ENCODE data around the gene RNLS.
"Not testable (repeated sequence)": the region's sequence is repeated elsewhere in the genome, so short reads cannot be mapped to it uniquely, and the experiment has no call there.

Gene RNLS

DNA sequence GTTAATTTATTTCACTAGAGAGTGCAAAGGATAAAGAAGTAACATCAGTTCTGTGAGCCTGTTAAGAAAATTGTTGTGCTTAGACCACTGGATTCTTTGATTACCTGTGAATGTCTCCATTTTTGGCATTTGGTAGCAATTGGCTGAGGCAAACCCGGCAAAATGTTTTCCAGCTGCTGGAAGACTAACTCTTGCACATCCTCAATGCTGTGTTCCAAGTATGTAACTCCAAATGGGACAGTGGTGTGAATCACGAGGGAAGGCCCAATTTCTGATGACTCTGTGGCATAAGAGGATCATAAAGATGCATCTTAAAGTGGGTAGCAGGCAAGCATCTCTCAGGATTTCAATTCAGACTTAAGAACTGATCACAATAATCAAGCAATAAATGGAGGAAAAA lies 268.8 kb downstream of the RNLS start:
- in situ Hi-C loops (cut with HindIII; ENCODE audit: low sequenced_read_pairs), result no loop called here

DNA sequence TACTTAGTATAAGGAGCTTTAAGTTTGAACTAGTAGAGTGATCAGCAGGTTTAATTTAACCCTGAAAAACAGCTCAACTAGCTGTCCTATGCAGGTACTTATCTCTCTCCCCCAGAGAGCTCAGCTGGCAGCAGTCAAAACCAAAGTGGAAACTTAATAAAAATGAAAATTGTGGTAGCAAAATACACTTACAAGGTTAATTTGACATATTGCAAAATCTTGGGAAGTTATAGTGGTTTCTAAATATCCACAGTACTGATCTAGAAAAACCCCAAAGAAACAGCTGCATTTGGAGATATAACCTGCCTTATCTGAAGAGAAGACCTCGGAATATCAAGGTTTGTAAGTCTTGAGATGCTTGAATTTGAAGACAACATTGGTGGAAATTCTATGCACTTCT lies 269.2 kb downstream of the RNLS start:
- in situ Hi-C loops (cut with HindIII; ENCODE audit: low sequenced_read_pairs), result no loop called here

DNA sequence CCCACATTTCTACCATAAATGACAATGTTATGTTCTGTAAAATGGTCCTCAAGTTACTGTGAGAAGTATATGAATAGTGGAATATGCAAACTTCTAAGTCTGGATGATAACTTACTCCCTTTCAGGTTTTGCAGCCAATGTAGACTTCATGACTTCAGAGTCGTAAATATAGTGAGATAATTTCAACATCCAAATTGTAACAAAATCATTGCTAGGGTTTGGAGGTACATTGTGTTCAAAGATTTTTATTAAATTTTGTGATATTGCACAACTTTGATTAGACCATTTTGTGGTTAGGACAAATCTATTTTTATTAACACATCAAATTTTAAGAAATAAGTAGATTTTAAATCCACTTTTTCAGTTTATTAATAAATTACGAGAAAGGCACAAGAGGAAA lies 270.3 kb downstream of the RNLS start:
- in situ Hi-C loops (cut with HindIII; ENCODE audit: low sequenced_read_pairs), result no loop called here

DNA sequence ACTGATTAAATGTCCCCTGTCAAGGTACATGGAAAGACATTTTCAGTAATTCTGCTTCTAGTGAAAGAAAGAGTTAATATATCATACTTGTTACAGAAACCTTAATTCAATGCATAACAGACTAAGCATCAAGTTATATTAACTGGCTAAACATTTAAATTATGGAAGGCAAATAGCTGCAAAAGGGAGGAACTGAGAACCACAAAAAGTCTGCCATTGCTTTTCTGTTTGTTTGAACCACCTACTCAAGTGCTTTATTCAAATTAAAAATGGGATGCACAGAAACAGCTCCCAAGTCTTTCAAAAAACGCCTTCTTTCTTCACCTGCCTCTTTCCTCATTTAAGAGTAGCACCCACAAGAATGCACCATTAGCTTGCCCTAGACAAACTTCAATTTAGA lies 271.9 kb downstream of the RNLS start:
- in situ Hi-C loops (cut with HindIII; ENCODE audit: low sequenced_read_pairs), result no loop called here

DNA sequence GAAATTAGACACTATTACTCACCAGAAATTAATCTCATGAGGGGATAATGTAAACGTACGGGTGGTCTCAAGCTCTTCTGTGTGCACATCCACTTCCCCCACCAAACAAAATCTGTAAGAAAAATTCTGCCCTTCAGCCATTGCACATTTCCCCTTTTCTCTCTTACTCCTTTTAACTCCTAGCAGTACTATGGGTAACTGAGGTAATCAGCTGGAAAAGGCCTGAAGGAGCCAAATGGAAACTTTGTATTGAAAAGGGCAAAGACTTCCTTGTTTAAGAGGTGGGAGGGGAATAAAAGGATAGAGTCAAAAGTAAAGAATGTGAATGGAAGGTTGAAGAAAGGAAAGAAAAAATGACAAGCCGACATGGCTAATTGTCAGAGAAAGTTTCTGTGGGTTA lies 273.8 kb downstream of the RNLS start:
- in situ Hi-C loops (cut with HindIII; ENCODE audit: low sequenced_read_pairs), result no loop called here

DNA sequence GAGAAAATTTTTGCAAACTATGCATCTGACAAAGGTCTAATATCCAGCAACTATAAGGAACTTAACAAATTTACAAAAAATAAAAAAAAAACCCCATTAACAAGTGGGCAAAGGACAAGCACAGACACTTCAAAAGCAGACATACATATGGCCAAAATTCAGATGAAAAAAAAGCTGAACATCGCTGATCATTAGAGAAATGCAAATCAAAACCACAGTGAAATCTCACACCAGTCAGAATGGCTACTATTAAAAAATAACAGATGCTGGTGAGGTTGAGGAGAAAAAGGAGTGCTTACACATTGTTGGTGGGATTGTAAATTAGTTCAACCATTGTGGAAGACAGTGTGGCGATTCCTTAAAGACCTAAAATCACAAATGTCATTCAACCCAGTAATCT lies 274.8 kb downstream of the RNLS start:
- in situ Hi-C loops (cut with HindIII; ENCODE audit: low sequenced_read_pairs), result not testable (repeated sequence)

DNA sequence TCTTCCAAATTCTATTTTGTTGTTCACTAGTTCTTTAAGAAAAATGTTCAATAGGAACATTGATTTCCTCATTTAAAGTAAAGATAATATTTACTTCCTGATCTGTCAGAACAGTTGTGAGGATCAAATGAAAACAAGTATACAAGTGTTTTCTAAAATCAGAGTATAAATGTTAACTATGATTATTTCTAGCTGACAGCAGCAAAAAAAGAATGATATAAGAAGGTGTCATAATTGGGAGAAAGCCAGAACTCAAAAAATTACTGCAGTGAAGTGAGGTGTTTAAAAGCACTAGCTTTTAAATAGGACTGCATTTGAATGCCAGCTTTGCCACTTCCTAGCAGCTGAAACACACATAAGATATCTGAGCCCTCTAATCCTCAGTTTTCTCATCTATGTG lies 283.3 kb downstream of the RNLS start:
- in situ Hi-C loops (cut with HindIII; ENCODE audit: low sequenced_read_pairs), result no loop called here

DNA sequence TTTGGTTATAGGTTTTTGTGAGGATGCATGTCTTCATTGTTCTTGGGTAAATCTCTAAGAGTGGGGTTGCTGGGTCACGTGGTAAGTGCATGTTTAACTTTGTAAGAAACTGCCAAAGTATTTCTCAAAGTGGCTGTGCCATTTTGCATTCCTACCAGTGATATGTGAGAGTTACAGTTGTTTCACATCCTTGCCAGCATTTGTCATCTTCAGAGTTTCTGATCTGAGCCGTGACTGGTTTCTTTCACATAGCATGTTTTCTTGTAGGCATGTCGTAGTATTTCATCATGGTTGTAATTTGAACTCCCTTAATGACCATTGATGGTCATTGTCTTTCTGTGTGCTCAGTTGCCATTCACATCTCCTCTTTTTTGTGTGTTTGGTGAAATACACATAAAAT lies 286.0 kb downstream of the RNLS start:
- in situ Hi-C loops (cut with HindIII; ENCODE audit: low sequenced_read_pairs), result no loop called here

DNA sequence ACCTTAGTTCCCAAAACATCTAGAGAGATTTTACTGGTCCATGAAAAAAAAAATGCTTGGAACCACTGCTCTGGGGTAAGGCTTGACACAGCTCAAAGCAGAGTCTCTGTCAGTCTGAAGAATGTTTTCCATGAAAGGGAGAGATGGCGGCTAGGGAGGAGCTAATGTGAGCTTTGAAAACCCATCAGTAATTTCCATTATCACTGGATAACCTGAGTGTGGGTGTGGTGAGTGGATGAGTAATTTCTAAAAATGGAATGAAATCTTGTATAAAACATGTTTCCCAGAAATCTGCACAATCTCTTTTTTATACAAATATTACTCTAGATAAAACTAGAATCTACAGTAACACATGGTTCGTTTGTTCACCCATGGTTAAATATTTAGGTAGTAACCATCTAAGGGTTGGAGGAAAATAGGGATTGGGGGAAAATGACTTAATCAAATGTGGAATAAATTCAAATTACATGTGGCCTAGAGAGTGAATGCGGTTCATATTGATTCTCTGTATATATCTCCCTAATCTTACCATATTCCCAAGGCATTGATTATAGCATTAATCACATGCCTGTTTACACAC lies 289.4 kb downstream of the RNLS start:
- in situ Hi-C loops (cut with HindIII; ENCODE audit: low sequenced_read_pairs), result no loop called here

DNA sequence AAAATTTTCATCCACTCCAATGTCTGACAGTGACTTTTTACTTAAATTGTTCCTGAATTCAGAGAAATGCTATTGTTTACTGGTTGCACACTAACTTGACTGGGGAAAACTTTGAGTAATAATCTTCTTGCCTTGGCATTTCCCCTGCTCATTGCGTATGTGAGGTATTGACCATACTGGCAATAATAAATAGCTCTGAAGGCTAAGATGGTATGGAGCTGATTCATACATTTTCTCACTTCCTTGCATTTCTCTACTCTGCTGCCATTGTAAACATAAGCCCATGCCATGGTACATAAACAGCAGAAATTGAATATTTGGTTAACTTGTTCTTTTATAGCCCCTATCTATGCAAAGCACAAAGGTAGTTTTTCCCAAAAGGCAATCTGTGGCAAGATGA lies 290.0 kb downstream of the RNLS start:
- in situ Hi-C loops (cut with HindIII; ENCODE audit: low sequenced_read_pairs), result no loop called here

DNA sequence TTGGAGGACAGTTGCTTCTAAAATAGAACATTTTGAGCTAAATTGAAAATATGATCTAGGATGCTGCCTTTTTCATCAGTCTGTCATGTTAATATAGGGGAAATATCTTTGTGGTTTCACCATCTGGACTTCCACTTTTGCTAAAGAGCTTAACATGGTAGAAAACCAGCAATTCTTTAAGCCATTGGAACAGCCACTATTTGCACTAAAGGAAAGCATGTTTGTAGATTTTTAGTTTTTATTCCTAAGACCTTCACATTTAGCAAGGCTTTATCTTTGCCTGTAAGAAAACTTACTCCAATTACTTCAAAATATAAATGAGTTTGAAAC lies 291.0 kb downstream of the RNLS start:
- in situ Hi-C loops (cut with HindIII; ENCODE audit: low sequenced_read_pairs), result no loop called here

DNA sequence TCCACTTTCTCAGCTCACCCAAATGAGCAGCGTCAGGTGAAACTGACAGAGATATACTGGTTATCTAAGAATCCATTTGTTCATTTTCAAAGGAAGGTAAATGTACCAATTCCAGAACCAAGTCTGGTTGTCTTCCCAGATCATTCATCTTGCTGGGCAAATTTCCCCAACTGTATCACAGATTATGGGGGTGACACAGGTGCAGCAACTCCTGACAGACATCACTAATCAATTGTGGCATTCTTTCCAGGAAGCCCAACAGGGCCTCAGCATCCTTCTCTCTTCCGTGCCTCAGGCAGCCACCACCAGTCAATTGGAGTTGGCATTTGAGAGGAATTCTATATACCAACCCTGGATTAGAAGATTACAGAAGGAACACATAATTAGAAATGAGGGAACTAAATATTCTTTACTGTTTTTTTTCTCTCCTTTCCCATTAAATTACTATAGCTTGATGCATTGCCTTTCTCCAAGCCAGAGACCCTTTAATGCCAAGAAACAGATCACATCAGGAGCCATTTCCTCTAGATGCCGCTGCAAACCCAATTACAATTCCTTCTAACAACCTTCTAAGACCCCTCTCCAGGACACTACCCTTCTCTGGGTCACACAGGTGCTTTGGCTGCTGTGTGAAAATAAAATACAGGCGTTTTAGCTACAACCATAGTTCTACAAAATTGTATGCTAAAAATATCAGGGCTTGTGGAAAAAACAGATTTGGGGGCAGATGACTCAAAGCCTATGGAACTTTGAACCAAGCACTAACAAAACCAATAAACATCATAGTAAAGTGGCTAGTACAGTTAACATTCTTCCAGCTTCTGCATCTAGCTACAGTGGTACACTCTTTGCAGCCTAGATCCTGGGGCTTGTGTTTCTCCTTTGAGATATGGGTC lies 291.6 kb downstream of the RNLS start:
- in situ Hi-C loops (cut with HindIII; ENCODE audit: low sequenced_read_pairs), result no loop called here

DNA sequence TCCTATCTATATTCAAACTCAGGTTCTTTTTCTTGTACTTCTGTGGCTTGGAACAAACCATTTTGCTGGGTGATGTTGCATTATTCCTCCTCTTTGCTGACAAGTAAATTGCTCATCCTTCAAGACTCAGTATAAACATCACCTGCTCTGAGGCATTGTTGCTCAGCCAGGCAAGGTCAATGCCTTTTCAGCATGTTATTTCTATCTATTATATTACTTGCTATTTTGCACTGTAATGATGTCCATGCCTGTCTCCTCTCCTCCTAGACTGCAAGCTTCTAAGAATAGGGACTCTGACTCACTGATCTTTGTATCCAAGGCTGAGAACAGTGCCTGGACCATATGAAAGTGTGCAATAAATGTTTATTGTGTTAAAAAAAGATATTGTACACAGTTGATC lies 293.8 kb downstream of the RNLS start:
- in situ Hi-C loops (cut with HindIII; ENCODE audit: low sequenced_read_pairs), result no loop called here

DNA sequence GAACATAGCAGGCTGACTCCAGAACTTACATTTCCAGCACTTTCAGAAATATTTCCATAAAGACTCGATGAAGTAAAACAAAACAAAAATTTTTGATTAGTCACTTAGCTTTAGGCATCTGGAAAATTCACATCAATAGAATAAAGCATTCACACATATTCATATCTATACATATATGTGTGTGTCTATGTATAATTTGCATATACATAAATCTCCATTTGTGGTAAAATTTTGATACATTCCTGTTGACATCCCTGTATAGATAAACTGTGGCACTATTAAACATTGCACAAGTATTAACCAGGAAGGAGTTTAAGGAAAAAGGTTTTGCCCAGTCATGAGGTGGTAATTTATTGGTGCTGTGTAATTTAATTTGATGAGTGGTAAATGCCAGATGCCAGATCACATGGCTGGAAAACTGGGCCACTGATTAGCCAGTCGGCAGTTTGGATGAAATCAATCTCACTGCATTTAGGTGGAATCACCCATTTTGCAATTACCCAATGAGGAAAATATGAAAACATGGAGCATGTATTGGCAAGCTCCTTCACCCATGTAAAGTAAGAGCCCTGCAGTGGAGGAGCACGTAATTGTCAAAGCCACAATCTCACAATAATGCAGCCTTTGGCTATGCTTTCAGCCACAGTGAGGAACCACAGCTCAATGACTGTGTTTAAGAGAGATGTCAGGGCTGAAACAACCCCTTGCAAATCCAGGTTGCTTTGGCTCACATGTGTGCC lies 294.6 kb downstream of the RNLS start:
- in situ Hi-C loops (cut with HindIII; ENCODE audit: low sequenced_read_pairs), result no loop called here

DNA sequence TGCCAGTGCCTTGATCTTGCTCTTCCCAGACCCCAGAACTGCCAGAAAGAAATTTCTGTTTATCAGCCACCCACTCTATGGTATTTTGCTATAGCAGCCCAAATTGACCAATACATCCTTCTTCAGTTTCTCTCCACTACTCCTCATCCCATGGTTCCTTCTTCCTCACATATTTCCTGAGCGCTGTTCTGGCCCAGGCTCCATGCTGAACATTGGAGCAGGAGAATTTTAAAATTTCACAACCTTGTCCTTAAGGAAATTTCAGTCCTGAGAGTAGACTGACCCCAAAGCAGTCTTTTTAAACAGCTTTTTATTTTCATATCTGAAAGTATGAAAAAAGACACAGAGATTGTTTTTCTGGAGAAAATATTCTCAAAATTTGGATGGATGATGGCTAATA lies 297.1 kb downstream of the RNLS start:
- in situ Hi-C loops (cut with HindIII; ENCODE audit: low sequenced_read_pairs), result no loop called here

DNA sequence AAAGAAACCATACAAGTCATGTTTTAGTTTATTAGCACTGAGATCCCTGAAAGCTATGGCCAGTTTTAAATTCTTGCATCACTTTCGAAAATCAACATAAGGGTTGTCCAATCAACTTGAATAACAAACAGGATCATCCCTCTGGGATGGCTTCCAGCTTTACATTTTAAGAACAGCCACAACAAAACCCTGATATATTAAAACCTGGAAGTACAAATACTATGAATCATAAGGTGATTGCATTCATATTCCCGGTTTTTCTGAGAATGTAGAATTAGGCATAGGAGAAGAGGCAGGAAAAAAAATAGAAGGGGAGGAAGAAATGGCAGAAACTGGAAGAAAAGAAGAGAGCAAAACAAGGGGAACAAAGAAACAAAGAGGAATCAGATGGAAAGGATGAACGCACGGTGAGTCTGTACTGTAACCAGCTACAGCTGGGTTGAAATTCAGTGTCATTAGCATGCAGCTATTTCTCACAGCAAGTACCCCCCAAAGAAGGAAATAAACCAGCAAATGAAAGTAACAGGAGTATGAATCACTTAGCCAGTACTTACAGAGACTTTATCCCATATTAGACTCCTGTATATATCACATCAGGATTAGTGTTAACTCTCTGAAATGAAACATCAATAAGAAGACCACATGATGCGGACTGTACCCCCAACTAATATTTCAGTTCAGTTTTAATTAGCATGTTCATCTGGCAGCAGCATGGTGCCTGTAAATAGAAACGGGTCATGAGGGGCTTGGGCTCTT lies 301.3 kb downstream of the RNLS start:
- in situ Hi-C loops (cut with HindIII; ENCODE audit: low sequenced_read_pairs), result loop anchor here (5.0 kb wide), 1 partner anchor 59 kb away; no protein-coding TSS in a partner anchor

DNA sequence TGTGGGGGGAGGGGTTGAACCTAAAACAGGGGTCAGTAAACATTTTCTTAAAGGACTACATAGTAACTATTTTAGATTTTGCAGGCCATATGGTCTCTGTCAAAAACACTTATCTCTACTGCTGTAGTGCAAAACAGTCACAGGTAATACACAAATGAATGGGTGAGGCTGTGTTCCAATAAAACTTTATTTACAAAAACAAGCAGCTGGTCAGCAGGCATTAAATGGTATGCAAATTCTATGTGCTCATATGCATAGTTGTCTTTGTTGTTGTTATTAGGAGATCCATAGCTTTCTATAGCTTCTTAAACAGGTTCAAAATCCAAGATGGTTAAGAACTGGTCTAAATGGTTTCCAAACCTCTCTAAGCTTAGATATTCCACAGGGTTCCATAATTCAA lies 302.6 kb downstream of the RNLS start:
- in situ Hi-C loops (cut with HindIII; ENCODE audit: low sequenced_read_pairs), result loop anchor here (5.0 kb wide), 1 partner anchor 58 kb away; no protein-coding TSS in a partner anchor

DNA sequence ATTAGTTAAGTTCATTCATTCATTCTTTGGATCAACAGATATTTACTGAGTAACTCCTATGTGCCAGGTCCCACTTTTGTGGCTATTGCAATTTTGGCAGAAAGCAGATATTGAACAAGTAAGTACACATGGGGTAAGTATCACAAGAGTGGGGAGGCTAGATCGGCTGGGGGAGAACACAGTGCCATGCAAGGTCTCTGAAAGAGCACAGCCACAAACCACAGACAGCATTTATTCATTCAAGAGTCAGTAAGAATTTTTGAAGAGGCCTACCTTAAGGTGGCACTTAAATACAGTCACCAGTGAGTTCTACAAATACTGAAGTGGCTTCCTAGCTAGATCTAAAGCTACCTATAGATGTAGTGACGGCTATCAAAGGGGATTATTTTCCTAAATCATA lies 304.2 kb downstream of the RNLS start:
- in situ Hi-C loops (cut with HindIII; ENCODE audit: low sequenced_read_pairs), result no loop called here

DNA sequence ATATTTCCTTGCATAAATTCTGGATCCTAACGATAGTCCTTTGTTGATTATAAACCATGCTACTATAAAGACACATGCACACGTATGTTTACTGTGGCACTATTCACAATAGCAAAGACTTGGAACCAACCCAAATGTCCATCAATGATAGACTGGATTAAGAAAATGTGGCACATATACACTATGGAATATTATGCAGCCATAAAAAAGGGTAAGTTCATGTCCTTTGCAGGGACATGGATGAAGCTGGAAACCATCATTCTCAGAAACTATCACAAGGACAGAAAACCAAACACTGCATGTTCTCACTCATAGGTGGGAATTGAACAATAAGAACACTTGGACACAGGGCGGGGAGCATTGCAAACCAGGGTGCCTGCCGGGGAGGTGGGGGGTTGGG lies 306.2 kb downstream of the RNLS start:
- in situ Hi-C loops (cut with HindIII; ENCODE audit: low sequenced_read_pairs), result not testable (repeated sequence)

DNA sequence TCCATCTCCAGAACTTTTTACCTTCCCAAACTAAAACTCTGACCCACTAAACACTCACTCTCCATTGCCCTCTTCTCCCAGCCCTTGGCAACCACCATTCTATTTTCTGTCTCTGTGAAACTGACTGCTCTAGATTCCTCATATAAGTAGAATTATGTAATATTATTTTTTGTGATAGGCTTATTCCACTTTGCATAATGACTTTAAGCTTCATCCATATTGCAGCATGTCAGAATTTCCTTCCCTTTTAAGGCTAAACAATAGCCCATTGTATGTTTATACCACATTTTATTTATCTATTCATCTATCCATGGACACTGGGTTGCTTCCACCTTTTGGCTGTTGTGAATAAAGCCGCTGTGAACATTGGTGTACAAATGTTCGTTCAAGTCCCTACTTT lies 308.8 kb downstream of the RNLS start:
- in situ Hi-C loops (cut with HindIII; ENCODE audit: low sequenced_read_pairs), result no loop called here

DNA sequence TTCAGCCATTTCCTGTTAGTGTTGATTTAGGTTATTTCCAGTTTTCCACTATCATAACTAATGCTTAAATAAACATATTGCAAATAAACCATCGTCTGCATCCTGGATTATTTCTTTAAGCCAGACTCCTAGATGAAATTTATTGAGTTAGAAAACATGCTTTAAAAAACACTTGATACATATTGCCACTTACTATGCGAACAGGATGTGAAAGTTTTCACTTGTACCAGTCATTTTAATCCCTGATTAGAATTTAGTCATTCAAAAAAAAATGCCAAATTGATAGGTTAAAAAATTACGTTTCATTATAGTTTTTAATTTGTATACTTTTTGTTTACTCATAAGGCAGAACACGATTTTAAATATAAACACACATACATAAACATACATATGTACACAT lies 309.6 kb downstream of the RNLS start:
- in situ Hi-C loops (cut with HindIII; ENCODE audit: low sequenced_read_pairs), result no loop called here

Data from endothelial cell of hepatic sinusoid (primary cell).